ENCODE data around the gene ARID3A.
"Not testable (repeated sequence)": the region's sequence is repeated elsewhere in the genome, so short reads cannot be mapped to it uniquely, and the experiment has no call there.

The ARID3A gene

DNA sequence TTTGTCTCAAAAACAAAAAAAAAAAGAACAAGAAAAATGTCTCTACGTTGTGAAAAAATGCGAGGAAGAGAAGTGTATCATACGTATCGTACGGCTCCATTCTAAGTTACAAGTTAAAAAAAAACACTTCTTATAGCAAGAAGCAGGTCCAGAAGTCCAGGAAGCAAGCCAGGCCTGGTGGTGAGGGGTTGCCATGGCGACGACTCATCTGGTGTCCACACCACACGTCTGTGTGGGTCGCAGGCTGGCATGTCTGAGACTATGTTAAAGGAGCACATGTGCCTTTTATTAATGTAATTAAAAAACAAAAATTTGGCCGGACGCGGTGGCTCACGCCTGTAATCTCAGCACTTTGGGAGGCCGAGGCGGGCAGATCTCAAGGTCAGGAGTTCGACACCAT, 38.8 kb upstream of the ARID3A start:
- no peak for DNase-seq
- no peak for TF ChIP-seq POLR2A (IDR thresholded peaks at IDR 0.05; ENCODE audit: low read length)
- no peak for TF ChIP-seq GATA1 (IDR thresholded peaks at IDR 0.05; ENCODE audit: low read depth, low read length)

DNA sequence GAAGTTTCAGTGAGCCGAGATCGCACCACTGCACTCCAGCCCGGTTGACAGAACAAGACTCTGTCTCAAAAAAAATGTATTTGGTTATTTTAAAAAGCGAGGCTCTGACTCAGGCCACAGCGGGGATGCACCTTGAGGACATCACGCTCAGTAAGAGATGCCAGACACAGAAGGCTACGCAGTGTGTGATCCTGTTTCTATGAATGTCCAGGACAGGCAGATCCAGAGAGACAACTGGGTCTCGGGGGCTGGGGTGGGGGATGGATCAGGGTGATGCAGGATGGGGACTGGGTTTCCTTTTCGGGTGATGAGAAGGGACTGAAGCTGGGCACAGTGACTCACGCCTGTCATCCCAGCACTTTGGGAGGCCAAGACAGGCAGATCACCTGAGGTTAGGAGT, 38.2 kb upstream of the ARID3A start:
- no peak for TF ChIP-seq GATA1 (IDR thresholded peaks at IDR 0.05; ENCODE audit: low read depth, low read length)
- TF ChIP-seq POLR2A (IDR thresholded peaks at IDR 0.05; ENCODE audit: low read length), result no peak
- DNase-seq, result no peak

- DNase-seq, result peak; percentile 63 to 64
- TF ChIP-seq POLR2A (IDR thresholded peaks at IDR 0.05; ENCODE audit: low read length) (no peak), GATA1 (IDR thresholded peaks at IDR 0.05; ENCODE audit: low read depth, low read length) (no peak)
Observed at GRCh38 chr19:888581-889385, 37.1 kb upstream of the ARID3A start.

DNA sequence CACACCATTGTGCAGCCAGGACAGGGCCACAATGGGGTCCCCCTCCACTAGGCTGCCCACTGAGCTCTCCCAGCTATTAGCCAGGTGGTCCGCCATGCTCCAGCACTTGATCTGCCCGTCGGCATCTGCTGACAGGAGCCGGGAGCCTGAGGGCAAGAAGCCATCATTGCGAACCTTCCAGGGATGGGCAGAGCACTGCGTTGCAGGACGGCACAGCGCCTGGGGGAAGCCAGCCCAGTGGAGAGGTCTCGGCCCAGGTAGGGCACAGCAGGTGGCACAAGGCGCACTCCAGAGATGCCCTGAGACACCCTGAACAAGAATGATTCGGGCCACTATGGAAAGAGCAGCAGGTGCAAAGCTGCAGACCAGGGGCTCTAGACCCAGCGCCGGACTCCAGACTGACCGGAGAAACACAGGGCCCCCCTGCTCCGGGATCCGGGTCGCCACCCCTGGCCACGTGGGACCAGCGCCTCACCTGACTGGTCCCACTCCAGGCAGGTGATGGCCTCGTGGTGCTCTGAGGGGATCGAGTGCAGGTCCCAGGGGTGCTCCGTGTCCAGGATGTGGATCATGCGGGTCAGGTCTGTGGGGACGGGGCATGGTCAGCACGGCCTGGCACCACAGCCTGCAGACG, 36.1 kb upstream of the ARID3A start:
- TF ChIP-seq POLR2A (IDR thresholded peaks at IDR 0.05; ENCODE audit: low read length) (no peak), GATA1 (IDR thresholded peaks at IDR 0.05; ENCODE audit: low read depth, low read length) (no peak)

GRCh38 chr19:890831-891230, 35.0 kb upstream of the ARID3A start:
- TF ChIP-seq GATA1 (IDR thresholded peaks at IDR 0.05; ENCODE audit: low read depth, low read length), result no peak
- no peak for TF ChIP-seq POLR2A (IDR thresholded peaks at IDR 0.05; ENCODE audit: low read length)
- no peak for DNase-seq

More for the DNA sequence above, 36.1 kb upstream of the ARID3A start:
- DNase-seq, result no peak

- not testable (repeated sequence) for DNase-seq
Observed at GRCh38 chr19:891421-892200, 34.2 kb upstream of the ARID3A start.

DNA sequence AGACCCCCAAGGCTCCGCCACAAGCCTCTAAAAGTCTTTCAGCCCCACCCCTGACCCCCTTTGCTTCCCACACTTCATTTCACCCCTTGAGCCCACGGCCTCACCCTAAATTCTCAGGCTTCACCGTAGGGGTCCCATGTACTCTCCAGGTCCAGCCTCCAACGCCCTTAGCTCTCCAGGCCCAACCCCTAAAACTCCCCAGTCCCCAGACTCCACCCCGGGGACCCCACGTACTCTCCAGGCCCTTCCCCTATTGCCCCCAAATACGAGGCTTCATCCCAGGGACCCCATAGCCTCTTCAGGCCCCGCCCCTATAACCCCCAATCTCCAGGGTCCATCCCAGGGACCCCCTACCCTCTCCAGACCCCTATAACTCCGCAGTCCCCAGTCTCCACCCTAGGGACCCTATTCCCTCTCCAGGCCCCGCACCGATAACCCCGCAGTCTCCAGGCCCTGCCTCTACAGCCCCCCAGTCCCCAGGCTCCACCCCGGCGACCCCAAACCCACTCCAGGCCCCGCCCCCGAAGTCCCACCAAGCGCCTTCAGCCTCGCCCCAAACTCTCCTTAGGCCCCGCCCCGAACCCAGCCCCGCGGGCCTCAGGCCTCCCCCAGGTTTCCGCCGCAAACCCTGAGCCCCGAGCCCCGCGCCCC, 33.5 kb upstream of the ARID3A start:
- peak; percentile 67 to 78 for DNase-seq
- no peak for TF ChIP-seq GATA1 (IDR thresholded peaks at IDR 0.05; ENCODE audit: low read depth, low read length)
- TF ChIP-seq POLR2A (IDR thresholded peaks at IDR 0.05; ENCODE audit: low read length), result no peak

- TF ChIP-seq POLR2A (IDR thresholded peaks at IDR 0.05; ENCODE audit: low read length), result peak; percentile 69
- no peak for TF ChIP-seq GATA1 (IDR thresholded peaks at IDR 0.05; ENCODE audit: low read depth, low read length)
- DNase-seq, result peak; percentile 95 to 97
Observed at GRCh38 chr19:892894-893689, 32.7 kb upstream of the ARID3A start, which contains the start of the genes MED16 and RNU6-9. MED16 (minus strand) TSS chr19:893187; CDS start chr19:891131, 2,056 bp downstream. RNU6-9 (plus strand) TSS chr19:893484.

DNA sequence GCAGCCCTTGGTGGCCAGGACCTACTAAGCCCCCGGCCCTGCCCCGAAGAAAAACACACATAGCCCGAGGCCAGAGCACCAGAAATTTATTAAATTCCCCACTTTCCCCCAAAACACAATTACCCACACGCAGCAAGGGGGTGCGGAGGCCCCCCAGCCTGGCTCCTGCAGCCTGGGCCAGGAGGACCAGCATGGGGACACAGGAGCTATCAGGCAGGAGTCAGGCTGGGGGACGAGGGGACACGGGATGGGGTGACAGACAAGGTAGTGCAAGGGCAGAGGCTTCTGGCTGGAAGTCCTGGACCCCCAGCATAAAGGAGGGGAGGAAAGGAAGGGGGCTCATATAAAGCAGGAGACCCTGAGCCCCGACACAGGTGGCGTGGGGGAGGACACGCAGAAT, 29.4 kb upstream of the ARID3A start:
- TF ChIP-seq GATA1 (IDR thresholded peaks at IDR 0.05; ENCODE audit: low read depth, low read length) (no peak), POLR2A (IDR thresholded peaks at IDR 0.05; ENCODE audit: low read length) (no peak)
- DNase-seq, result no peak

GRCh38 chr19:896999-897398, 28.8 kb upstream of the ARID3A start:
- TF ChIP-seq GATA1 (IDR thresholded peaks at IDR 0.05; ENCODE audit: low read depth, low read length) (no peak), POLR2A (IDR thresholded peaks at IDR 0.05; ENCODE audit: low read length) (no peak)
- no peak for DNase-seq

DNA sequence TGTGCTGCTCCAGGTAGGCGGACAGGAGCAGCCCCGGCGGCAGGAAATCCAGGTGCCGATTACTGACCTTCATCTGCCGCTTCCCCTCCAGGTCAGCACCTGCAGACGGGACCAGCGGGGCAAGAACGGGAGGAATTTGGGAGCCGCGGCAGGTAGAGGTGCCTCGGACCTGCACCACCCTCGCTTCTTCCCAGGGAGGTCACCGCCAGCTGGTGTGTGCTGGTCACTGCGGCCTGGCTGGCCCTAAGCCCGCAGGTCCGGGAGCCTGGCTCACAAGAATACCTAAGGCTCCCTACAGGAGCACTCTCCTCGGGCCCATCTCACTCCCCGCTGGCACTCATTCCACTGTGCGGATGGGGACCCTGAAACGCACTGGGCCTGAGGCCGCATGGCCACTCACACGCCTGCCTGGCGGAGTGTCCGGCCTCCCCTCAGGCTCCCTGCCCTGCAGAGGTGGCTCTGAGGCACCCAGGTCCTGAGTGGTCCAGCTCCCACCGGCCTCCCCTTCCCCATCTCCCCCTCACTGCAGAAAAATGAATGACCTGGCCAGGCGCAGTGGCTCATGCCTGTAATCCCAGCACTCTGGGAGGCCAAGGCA, 28.3 kb upstream of the ARID3A start:
- DNase-seq, result no peak
- TF ChIP-seq POLR2A (IDR thresholded peaks at IDR 0.05; ENCODE audit: low read length), result no peak
- no peak for TF ChIP-seq GATA1 (IDR thresholded peaks at IDR 0.05; ENCODE audit: low read depth, low read length)

GRCh38 chr19:898663-899062, 27.2 kb upstream of the ARID3A start:
- DNase-seq, result no peak
- no peak for TF ChIP-seq POLR2A (IDR thresholded peaks at IDR 0.05; ENCODE audit: low read length)

Measured in erythroblast (primary cell).